HEK293 (cell line): ENCODE measurements around the gene HOTAIR.

ENCODE experiments used
- SP2 ChIP-seq: fragments of 450-650 bp; formaldehyde crosslinking; IDR thresholded peaks from 2 replicates; pipeline ENCODE4 v1.5.1; 2016; ENCODE audit warnings: missing biosample characterization, missing genetic modification characterization
- ZNF274 ChIP-seq, 2 experiments: fragments of 200-500 bp in 1 of 2; fragments of 450-650 bp in 1 of 2; sonication (Bioruptor generic) in 1 of 2; formaldehyde crosslinking in 1 of 2; IDR thresholded peaks; 2 replicates each; pipeline versions ENCODE4 v1.5.1 to v1.6.1; 2014 to 2016; ENCODE audit warnings: borderline replicate concordance in 1 of 2, inconsistent platforms in 1 of 2, low read length in 1 of 2, missing biosample characterization in 1 of 2, missing genetic modification characterization in 1 of 2
- ZNF629 ChIP-seq: fragments of 450-650 bp; formaldehyde crosslinking; IDR thresholded peaks from 2 replicates; pipeline ENCODE4 v1.5.1; 2017; ENCODE audit warnings: missing biosample characterization, missing genetic modification characterization
- ZNF76 ChIP-seq: fragments of 450-650 bp; formaldehyde crosslinking; IDR thresholded peaks from 2 replicates; pipeline ENCODE4; 2016; ENCODE audit warnings: low read depth, missing biosample characterization, missing genetic modification characterization, borderline replicate concordance
- ZNF792 ChIP-seq: fragments of 450-650 bp; formaldehyde crosslinking; IDR thresholded peaks from 2 replicates; pipeline ENCODE4 v1.5.1; 2016; ENCODE audit warnings: missing biosample characterization, missing genetic modification characterization
- TF ChIP-seq, protein P1 (sequence below): sonication (generic); formaldehyde crosslinking; IDR thresholded peaks from 2 replicates; pipeline ENCODE4 v1.8.1; 2022; ENCODE audit warnings: mild to moderate bottlenecking, moderate library complexity, missing genetic modification reagents

DNA sequence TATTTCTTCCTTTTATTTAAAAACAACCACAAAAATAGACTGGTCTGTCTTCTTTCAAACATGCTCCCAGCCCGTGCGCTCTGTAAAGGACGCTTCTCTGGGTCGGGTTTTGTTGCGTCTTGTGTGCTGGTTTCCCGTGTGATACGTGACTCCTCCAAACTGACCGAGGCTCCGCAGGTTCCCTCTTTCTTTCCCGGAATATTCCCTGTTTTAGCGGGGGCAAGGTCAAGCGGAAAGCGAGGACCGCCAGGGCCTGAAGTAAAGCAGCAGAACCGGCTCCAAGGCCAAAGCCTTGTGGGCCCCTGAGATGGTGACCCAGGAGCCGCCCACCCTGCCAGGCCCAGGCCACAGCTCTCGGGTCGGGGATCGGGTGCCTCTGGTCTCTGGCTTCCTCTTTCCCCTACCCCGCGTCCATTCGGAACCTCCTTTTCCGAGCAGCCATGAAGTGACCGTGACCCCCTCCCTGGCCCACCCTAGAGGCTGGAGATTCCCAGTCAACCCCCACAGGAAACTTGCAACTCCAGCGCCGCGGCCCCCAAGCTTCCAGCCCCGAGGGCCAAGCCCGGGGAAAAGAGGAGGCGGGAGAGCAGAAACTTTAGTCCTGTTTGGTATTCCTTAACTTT, 9.3 kb upstream of the HOTAIR start:
- TF ChIP-seq SP2 (tag by site-specific recombination) (no peak), ZNF76 (tag by site-specific recombination) (no peak), ZNF629 (tag by site-specific recombination) (no peak), ZNF274 (IDR thresholded peaks at IDR 0.05; ENCODE audit: low read length) (no peak), ZNF274 (tag by site-specific recombination; IDR thresholded peaks at IDR 0.05; ENCODE audit: borderline replicate concordance) (no peak), ZNF792 (tag by site-specific recombination) (no peak)
- TF ChIP-seq, protein P1, sequence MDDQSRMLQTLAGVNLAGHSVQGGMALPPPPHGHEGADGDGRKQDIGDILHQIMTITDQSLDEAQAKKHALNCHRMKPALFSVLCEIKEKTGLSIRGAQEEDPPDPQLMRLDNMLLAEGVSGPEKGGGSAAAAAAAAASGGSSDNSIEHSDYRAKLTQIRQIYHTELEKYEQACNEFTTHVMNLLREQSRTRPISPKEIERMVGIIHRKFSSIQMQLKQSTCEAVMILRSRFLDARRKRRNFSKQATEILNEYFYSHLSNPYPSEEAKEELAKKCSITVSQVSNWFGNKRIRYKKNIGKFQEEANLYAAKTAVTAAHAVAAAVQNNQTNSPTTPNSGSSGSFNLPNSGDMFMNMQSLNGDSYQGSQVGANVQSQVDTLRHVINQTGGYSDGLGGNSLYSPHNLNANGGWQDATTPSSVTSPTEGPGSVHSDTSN (CRISPR knock-in tag), result no peak
